ENCODE measurements around the gene PTPRD.

DNA sequence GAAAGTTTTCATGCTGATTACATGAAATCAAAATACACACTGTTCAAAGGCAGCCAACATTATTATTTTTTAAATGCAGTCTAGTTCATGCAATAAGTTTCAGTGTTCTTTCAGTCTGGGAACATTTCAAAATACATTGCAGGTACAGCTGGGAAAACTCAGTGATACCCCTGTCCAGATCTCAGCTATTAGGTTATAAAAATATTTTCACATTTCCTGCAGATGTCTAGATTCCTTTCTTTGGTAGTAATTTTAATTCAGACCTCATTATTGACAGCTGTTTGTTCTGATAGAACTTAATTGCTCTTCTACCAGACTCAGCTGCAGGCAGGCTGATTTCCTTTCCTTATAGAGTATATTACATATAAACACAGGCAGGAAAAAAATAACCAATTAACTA lies 2256.4 kb downstream of the PTPRD start:
- TF ChIP-seq, protein P1, sequence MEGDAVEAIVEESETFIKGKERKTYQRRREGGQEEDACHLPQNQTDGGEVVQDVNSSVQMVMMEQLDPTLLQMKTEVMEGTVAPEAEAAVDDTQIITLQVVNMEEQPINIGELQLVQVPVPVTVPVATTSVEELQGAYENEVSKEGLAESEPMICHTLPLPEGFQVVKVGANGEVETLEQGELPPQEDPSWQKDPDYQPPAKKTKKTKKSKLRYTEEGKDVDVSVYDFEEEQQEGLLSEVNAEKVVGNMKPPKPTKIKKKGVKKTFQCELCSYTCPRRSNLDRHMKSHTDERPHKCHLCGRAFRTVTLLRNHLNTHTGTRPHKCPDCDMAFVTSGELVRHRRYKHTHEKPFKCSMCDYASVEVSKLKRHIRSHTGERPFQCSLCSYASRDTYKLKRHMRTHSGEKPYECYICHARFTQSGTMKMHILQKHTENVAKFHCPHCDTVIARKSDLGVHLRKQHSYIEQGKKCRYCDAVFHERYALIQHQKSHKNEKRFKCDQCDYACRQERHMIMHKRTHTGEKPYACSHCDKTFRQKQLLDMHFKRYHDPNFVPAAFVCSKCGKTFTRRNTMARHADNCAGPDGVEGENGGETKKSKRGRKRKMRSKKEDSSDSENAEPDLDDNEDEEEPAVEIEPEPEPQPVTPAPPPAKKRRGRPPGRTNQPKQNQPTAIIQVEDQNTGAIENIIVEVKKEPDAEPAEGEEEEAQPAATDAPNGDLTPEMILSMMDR (IDR thresholded peaks at IDR 0.05), result no peak
- no peak for TF ChIP-seq POLR2A (IDR thresholded peaks at IDR 0.05)

Measured in Peyer's patch (tissue), 4 donors.